NCI-H82 treated with DMSO at 0.1 percent for 48 hours (cell line): ENCODE measurements around the gene CHMP1B.

Experiments
- DNase-seq: peaks from one replicate; lab custom pipeline; 2025; ENCODE audit not compliant: unreplicated experiment; lab: John Stamatoyannopoulos, UW

CHMP1B gene

DNA sequence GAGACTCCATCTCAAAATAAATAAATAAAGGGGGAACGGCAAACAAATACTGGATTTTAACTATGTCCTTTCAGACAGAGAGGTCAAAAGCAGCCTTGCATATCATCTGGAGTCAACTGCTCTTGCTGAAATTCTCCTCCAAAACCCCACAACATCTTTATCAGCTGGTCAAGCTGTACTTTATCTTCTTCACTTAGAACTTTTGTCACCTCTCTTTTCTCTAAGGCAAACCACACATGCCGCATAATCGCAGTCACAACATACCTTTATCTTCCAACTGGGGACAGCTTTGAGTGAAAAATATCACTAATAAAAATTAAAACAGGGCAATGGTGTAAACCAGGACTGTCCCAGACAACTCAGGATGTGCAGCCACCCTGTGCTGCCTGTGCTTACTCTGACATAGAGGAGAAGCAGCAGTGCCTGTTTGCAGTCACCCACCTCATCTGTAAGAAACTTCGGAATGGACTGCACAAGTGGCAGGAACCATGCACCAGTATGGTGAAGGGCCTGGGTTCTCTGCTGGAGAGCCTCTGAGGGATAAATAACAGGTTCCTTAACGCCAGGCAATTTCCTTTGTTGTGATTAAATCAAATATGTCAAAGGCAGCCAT is 50.7 kb downstream of the CHMP1B start:
- DNase-seq: no peak

DNA sequence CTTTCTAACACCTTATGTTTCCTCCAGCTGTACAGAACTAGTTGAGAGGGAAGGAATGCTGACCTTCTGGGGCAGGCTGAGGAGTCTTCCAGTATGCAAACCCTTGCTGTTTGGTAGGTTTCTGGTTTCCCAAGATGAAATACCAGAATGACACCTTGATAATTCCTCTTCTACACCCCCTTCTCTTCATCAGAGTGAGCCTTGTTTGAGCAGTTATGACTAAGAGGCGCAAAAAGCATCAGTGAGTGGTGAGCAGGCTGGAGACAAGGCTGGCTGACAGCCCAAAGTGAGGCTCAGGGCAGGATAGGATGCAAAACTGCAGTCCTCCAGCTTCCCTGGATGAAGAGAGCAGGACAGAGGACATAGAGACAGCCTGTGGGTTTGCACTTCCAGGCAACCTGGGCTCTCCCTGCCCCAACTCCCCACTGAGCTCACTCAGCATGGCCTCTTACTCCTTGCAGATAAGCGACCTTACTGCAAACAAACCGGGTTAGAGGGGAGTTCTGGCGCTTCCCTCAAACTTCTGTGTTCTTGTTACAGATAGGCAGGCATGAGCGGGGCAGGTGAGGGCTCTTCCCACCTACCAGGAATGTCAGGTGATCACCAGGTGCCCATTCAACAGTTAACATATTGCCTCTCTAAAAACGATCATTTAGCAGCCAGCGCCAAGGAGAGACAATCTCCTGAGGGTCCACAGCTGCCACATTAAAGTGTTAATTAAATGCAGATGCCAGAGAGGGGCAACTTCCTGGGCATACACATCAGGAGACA is 51.5 kb downstream of the CHMP1B start:
- DNase-seq: no peak
